ENCODE data around the gene MICAL3. TPM values are rescaled to one million over a fixed set of nuclear protein-coding genes. Genes with fewer than 3 reads are reported as not detected.

MICAL3 gene
- total RNA-seq, 1 donor from 2014 or later = 103 TPM

GRCh38 chr22:17953147-17953546 is 71.2 kb downstream of the MICAL3 start:
- DNase-seq (ENCODE audit: low spot score in 2 of 2, unreplicated experiment in 2 of 2) = no peak
- Mint-ChIP-seq H3K4me1 (peaks cover 32% of the 10 kb centered on the region), H3K27ac (no peak overlapping the region), H3K9me3 (no peaks in the 10 kb centered on the region), H3K4me3 (no peak overlapping the region), H3K36me3 (no peaks in the 10 kb centered on the region), H3K27me3 (ENCODE audit: low read depth) (no peaks in the 10 kb centered on the region)
- TF ChIP-seq, protein P1, sequence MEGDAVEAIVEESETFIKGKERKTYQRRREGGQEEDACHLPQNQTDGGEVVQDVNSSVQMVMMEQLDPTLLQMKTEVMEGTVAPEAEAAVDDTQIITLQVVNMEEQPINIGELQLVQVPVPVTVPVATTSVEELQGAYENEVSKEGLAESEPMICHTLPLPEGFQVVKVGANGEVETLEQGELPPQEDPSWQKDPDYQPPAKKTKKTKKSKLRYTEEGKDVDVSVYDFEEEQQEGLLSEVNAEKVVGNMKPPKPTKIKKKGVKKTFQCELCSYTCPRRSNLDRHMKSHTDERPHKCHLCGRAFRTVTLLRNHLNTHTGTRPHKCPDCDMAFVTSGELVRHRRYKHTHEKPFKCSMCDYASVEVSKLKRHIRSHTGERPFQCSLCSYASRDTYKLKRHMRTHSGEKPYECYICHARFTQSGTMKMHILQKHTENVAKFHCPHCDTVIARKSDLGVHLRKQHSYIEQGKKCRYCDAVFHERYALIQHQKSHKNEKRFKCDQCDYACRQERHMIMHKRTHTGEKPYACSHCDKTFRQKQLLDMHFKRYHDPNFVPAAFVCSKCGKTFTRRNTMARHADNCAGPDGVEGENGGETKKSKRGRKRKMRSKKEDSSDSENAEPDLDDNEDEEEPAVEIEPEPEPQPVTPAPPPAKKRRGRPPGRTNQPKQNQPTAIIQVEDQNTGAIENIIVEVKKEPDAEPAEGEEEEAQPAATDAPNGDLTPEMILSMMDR (IDR thresholded peaks at IDR 0.05; ENCODE audit: unreplicated experiment) = no peak

DNA sequence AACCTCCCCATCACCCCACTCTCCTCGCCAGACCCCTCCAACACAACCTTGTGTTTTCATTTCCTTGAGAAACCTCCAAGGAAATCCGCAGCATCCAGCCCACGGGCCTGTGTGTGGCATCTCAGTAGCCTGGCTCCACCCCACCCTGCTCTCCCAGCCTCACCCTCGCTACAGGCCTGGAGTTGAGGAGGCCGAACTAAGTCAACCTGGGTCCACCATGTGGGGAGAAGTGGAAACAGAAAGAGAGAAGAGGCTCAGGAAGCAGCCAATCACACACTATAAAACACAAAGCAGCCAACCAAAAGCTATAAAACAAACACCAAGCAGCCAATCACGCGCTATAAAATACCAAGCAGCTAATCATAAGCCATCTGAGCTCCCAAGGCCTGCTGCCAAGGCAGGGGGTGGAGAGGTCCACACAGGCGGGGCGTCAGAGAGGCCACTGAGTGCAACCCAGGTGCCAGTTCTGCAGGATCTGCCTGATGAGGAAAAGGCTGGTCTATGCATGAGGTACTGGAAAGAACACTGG is 72.0 kb downstream of the MICAL3 start:
- TF ChIP-seq, protein P1 (IDR thresholded peaks at IDR 0.05; ENCODE audit: unreplicated experiment) = no peak
- Mint-ChIP-seq H3K36me3 (no peaks in the 10 kb centered on the region), H3K27me3 (ENCODE audit: low read depth) (no peaks in the 10 kb centered on the region), H3K4me1 (peaks cover 32% of the 10 kb centered on the region), H3K27ac (no peak overlapping the region), H3K4me3 (no peak overlapping the region), H3K9me3 (no peaks in the 10 kb centered on the region)
- DNase-seq (ENCODE audit: low spot score in 2 of 2, unreplicated experiment in 2 of 2) = no peak

- Mint-ChIP-seq H3K27ac (no peak overlapping the region), H3K4me3 (no peak overlapping the region), H3K9me3 (no peaks in the 10 kb centered on the region), H3K36me3 (no peaks in the 10 kb centered on the region), H3K4me1 (peaks cover 42% of the 10 kb centered on the region), H3K27me3 (ENCODE audit: low read depth) (no peaks in the 10 kb centered on the region)
- DNase-seq (ENCODE audit: low spot score in 2 of 2, unreplicated experiment in 2 of 2) = no peak
- TF ChIP-seq, protein P1 (IDR thresholded peaks at IDR 0.05; ENCODE audit: unreplicated experiment) = no peak
Observed at GRCh38 chr22:17951315-17951714, 73.0 kb downstream of the MICAL3 start.

DNA sequence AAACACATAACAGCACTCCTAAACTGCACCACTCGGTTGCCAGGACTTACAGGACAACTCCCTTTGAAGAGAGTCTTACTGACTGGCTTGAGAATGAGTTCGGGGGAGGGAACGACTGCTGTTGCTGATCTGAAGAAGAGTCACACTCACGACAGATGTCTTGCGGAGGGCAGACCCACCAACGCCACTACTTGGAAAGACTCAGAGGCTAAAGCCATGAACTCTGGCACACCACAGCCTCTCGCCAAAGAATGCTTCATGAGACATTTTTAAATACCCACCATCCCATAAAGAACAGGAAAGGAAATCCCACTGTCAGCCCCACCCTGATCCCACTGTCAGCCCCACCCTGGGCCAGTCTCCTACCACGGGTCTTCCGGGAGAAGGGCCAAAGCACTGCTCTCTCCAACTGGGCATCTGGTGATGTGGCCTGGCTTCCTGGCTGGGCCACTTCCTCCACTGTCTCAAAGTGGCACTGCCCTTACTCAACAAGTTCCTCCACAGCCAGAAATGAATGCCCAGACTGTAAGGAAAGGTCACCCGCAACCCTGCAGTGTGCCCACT is 73.6 kb downstream of the MICAL3 start:
- H3K36me3 Mint-ChIP-seq = no peaks in the 10 kb centered on the region
- no peaks in the 10 kb centered on the region for H3K27me3 Mint-ChIP-seq (ENCODE audit: low read depth)
- no peak for DNase-seq (ENCODE audit: low spot score in 2 of 2, unreplicated experiment in 2 of 2)
- no peaks in the 10 kb centered on the region for H3K9me3 Mint-ChIP-seq
- TF ChIP-seq, protein P1 (IDR thresholded peaks at IDR 0.05; ENCODE audit: unreplicated experiment) = no peak
- no peak overlapping the region for H3K4me3 Mint-ChIP-seq
- H3K4me1 Mint-ChIP-seq = peaks cover 45% of the 10 kb centered on the region
- H3K27ac Mint-ChIP-seq = peak overlapping the region; percentile 41

GRCh38 chr22:17949642-17950473 is 74.5 kb downstream of the MICAL3 start:
- H3K4me1 Mint-ChIP-seq = peaks cover 46% of the 10 kb centered on the region
- H3K36me3 Mint-ChIP-seq = no peaks in the 10 kb centered on the region
- H3K9me3 Mint-ChIP-seq = no peaks in the 10 kb centered on the region
- TF ChIP-seq, protein P1 (IDR thresholded peaks at IDR 0.05; ENCODE audit: unreplicated experiment) = no peak
- no peaks in the 10 kb centered on the region for H3K27me3 Mint-ChIP-seq (ENCODE audit: low read depth)
- no peak overlapping the region for H3K4me3 Mint-ChIP-seq
- peak overlapping the region; percentile 36 for H3K27ac Mint-ChIP-seq
- no peak for DNase-seq (ENCODE audit: low spot score in 2 of 2, unreplicated experiment in 2 of 2)

Data from mesothelial cell of epicardium (in vitro differentiated cells).